ENCODE data around the gene CTTNBP2.

DNA sequence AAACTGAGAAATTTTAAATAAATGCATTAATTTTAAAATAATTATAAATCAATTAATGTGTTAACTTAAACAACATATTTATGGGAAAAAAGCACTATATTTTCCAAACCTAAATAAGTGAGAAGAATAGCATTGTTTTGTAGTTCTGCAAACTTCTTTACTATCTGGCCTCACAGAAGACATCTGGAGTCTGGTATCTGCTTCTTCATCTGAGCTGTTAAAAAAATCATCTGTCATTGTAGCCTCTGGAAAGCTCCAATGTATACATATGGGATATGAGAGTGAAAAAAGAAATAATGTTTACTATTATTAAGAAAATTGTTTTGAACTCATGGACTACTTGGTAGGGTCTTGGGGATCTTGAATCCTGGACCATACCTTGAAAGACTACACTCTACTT, 32.2 kb downstream of the CTTNBP2 start:
- TF ChIP-seq CTCF (IDR thresholded peaks at IDR 0.05) (no peak), POLR2A (IDR thresholded peaks at IDR 0.05) (no peak), POLR2AphosphoS5 (IDR thresholded peaks at IDR 0.05; ENCODE audit: insufficient read depth in 1 of 2, low read depth in 1 of 2) (no peak)
